Measurements from ENCODE around the gene AXIN1. TPM values are rescaled to one million over a fixed set of nuclear protein-coding genes. Genes with fewer than 3 reads are reported as not detected.

Gene AXIN1
- total and polyA plus RNA-seq, 4 donors, result 8.5 to 24.0 (median 21.7) TPM

DNA sequence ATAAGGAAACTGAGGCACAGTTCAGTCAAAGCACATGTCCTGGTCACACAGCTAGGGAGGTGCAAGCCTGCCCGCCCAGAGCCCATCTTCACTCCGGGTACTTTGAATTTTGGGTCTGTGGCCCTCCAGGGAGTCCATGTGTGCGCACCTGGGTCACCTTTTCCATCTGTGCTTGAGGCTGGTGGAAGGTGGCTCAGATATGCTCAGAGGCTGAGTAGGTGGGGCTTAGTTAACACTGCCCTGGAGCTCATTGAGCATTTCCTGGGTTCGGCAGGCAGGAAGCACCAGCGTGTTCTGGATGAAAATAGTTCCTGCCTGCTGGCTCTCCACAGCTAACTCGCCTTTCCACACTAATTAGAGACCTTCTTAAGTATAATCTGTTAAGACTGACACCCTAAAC, 98.7 kb downstream of the AXIN1 start:
- WGBS (ENCODE audit: insufficient coverage), result 84% methylated on average over 5 of the region's 6 CpGs
- Histone ChIP-seq H3K4me1 (ENCODE audit: control insufficient read depth, insufficient read depth, low read length) (no peaks in the 10 kb centered on the region), H3K27ac (ENCODE audit: low read depth, low read length) (no peak overlapping the region), H3K9me3 (ENCODE audit: control insufficient read depth, insufficient read depth, low read length) (no peaks in the 10 kb centered on the region), H3K4me3 (ENCODE audit: low read depth, low read length) (no peak overlapping the region), H3K27me3 (ENCODE audit: control insufficient read depth, insufficient read depth, low read length) (no peaks in the 10 kb centered on the region), H3K36me3 (ENCODE audit: control insufficient read depth, insufficient read depth, low read length) (peaks cover 71% of the 10 kb centered on the region)
- DNase-seq (ENCODE audit: low read depth in 4 of 6, low spot score in 6 of 6), result no peak

GRCh38 chr16:252366-253337, 99.9 kb downstream of the AXIN1 start:
- WGBS (ENCODE audit: insufficient coverage), result 94% methylated on average over 15 of the region's 30 CpGs
- no peak overlapping the region for H3K27ac ChIP-seq (ENCODE audit: low read depth, low read length)

DNA sequence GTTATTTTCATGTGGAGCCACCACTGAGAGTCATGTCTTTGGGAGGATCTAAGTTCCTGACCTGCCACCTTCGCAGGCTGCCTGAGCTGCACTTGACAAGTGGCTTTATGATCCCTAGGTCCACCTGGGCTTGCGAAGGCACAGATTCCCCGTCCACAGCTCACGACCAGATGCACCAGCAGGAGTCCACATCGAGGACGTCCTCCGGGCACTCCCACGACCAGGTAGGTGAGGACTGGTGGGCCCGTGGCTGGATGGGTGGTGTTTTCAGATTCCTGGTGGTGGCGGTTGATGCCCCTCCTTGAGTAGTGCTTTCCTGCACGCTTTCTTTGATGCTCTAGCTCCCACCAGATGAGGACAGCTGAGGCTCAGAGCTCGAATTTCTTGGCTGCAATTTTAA, 103.1 kb downstream of the AXIN1 start:
- no peaks in the 10 kb centered on the region for H3K27me3 ChIP-seq (ENCODE audit: control insufficient read depth, insufficient read depth, low read length)
- no peaks in the 10 kb centered on the region for H3K9me3 ChIP-seq (ENCODE audit: control insufficient read depth, insufficient read depth, low read length)
- DNase-seq (ENCODE audit: low read depth in 4 of 6, low spot score in 6 of 6), result no peak
- H3K36me3 ChIP-seq (ENCODE audit: control insufficient read depth, insufficient read depth, low read length), result peaks cover 48% of the 10 kb centered on the region
- H3K27ac ChIP-seq (ENCODE audit: low read depth, low read length), result no peak overlapping the region
- 92% methylated on average over 10 of the region's 12 CpGs for WGBS (ENCODE audit: insufficient coverage)
- no peaks in the 10 kb centered on the region for H3K4me1 ChIP-seq (ENCODE audit: control insufficient read depth, insufficient read depth, low read length)
- H3K4me3 ChIP-seq (ENCODE audit: low read depth, low read length), result no peak overlapping the region

More at GRCh38 chr16:252366-253337, 99.9 kb downstream of the AXIN1 start:
- Histone ChIP-seq H3K4me1 (ENCODE audit: control insufficient read depth, insufficient read depth, low read length) (no peaks in the 10 kb centered on the region), H3K27me3 (ENCODE audit: control insufficient read depth, insufficient read depth, low read length) (no peaks in the 10 kb centered on the region), H3K36me3 (ENCODE audit: control insufficient read depth, insufficient read depth, low read length) (peaks cover 65% of the 10 kb centered on the region), H3K4me3 (ENCODE audit: low read depth, low read length) (no peak overlapping the region), H3K9me3 (ENCODE audit: control insufficient read depth, insufficient read depth, low read length) (no peaks in the 10 kb centered on the region)
- DNase-seq (ENCODE audit: low read depth in 4 of 6, low spot score in 6 of 6), result no peak

DNA sequence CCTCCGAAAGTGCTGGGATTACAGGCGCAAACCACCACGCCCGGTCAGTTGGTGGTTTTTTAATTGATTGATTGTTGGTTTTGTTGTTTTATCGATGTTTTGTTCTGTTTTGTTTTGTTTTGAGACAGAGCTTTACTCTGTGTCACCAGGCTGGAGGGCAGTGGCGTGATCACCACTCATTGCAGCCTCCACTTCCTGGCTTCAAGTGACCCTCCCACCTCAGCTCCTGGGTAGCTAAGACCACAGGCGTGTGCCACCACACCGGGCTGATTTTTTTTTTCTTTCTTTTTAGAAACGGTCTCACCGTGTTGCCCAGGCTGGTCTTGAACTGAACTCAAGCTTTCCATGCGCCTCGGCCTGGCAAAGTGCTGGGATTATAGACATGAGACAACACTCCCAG, 105.5 kb downstream of the AXIN1 start:
- H3K4me1 ChIP-seq (ENCODE audit: control insufficient read depth, insufficient read depth, low read length), result no peaks in the 10 kb centered on the region
- H3K27ac ChIP-seq (ENCODE audit: low read depth, low read length), result no peak overlapping the region
- DNase-seq (ENCODE audit: low read depth in 4 of 6, low spot score in 6 of 6), result no peak
- 96% methylated on average over 5 of the region's 12 CpGs for WGBS (ENCODE audit: insufficient coverage)
- H3K4me3 ChIP-seq (ENCODE audit: low read depth, low read length), result no peak overlapping the region
- no peaks in the 10 kb centered on the region for H3K9me3 ChIP-seq (ENCODE audit: control insufficient read depth, insufficient read depth, low read length)
- peaks cover 32% of the 10 kb centered on the region for H3K36me3 ChIP-seq (ENCODE audit: control insufficient read depth, insufficient read depth, low read length)
- H3K27me3 ChIP-seq (ENCODE audit: control insufficient read depth, insufficient read depth, low read length), result no peaks in the 10 kb centered on the region

DNA sequence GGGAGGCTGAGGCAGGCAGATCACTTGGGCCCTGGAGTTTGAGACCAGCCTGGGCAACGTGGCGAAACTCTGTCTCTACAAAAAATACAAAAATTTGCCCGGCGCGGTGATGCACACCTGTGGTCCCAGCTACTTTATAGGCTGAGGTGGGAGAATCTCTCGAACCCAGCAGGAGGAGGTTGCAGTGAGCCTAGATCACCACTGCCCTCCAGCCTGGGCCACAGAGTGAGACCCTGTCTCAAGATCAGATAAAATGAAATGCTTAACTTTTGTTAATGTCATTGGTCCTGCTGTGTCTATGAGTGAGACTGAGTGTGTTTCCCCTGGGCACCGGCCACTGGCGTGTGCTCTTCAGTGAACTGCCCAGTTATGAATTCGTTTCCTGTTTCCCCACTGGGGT, 107.4 kb downstream of the AXIN1 start:
- H3K27ac ChIP-seq (ENCODE audit: low read depth, low read length), result no peak overlapping the region
- no peak for DNase-seq (ENCODE audit: low read depth in 4 of 6, low spot score in 6 of 6)
- H3K36me3 ChIP-seq (ENCODE audit: control insufficient read depth, insufficient read depth, low read length), result peaks cover 18% of the 10 kb centered on the region
- no peaks in the 10 kb centered on the region for H3K4me1 ChIP-seq (ENCODE audit: control insufficient read depth, insufficient read depth, low read length)
- H3K27me3 ChIP-seq (ENCODE audit: control insufficient read depth, insufficient read depth, low read length), result no peaks in the 10 kb centered on the region
- H3K4me3 ChIP-seq (ENCODE audit: low read depth, low read length), result no peak overlapping the region
- WGBS (ENCODE audit: insufficient coverage), result 94% methylated on average over 7 of the region's 9 CpGs
- H3K9me3 ChIP-seq (ENCODE audit: control insufficient read depth, insufficient read depth, low read length), result no peaks in the 10 kb centered on the region

DNA sequence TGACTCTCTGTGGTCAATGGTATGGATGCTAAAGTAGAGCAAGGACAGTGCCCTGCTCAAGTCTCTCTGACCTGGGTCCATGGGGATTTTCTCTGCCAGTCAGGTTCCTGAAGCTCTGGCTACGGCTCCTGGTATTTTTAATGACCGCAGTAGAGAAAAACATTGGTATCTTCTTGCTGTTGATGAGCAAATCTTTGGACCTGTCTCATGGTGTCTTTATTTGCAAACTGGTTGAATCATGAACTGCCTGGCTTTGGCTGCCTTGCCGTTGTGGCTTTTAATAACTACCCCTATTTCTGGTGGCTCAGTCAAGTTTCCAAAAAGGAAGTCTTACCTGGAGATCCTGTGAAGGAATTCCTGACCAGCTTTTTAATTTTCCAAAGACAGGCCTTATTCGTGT, 109.2 kb downstream of the AXIN1 start:
- H3K27ac ChIP-seq (ENCODE audit: low read depth, low read length), result no peak overlapping the region
- no peak for DNase-seq (ENCODE audit: low read depth in 4 of 6, low spot score in 6 of 6)
- no peaks in the 10 kb centered on the region for H3K9me3 ChIP-seq (ENCODE audit: control insufficient read depth, insufficient read depth, low read length)
- 100% methylated on average over 2 of the region's 4 CpGs for WGBS (ENCODE audit: insufficient coverage)
- peaks cover 8% of the 10 kb centered on the region for H3K36me3 ChIP-seq (ENCODE audit: control insufficient read depth, insufficient read depth, low read length)
- no peaks in the 10 kb centered on the region for H3K27me3 ChIP-seq (ENCODE audit: control insufficient read depth, insufficient read depth, low read length)
- H3K4me1 ChIP-seq (ENCODE audit: control insufficient read depth, insufficient read depth, low read length), result no peaks in the 10 kb centered on the region
- no peak overlapping the region for H3K4me3 ChIP-seq (ENCODE audit: low read depth, low read length)

DNA sequence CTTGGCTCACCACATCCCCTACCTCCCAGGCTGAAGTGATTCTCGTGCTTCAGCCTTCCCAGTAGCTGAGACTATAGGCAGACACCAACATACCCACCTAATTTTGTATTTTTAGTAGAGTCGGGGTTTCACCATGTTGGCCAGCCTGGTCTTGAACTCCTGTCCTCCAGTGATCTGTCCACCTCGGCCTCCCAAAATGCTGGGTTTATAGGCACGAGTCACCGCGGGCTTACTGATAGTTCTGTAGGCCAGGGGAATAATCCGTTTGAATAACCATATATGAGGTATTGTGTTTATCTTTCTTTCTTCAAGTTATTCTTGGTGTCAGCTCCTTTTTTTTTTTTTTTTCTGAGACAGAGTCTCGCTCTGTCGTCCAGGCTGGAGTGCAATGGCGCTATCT, 110.2 kb downstream of the AXIN1 start:
- H3K9me3 ChIP-seq (ENCODE audit: control insufficient read depth, insufficient read depth, low read length), result no peaks in the 10 kb centered on the region
- no peaks in the 10 kb centered on the region for H3K4me1 ChIP-seq (ENCODE audit: control insufficient read depth, insufficient read depth, low read length)
- WGBS (ENCODE audit: insufficient coverage), result no CpG with 5 or more reads among the region's 10 CpGs
- peaks cover 8% of the 10 kb centered on the region for H3K36me3 ChIP-seq (ENCODE audit: control insufficient read depth, insufficient read depth, low read length)
- H3K27ac ChIP-seq (ENCODE audit: low read depth, low read length), result no peak overlapping the region
- H3K27me3 ChIP-seq (ENCODE audit: control insufficient read depth, insufficient read depth, low read length), result no peaks in the 10 kb centered on the region
- no peak overlapping the region for H3K4me3 ChIP-seq (ENCODE audit: low read depth, low read length)
- DNase-seq (ENCODE audit: low read depth in 4 of 6, low spot score in 6 of 6), result no peak

- H3K9me3 ChIP-seq (ENCODE audit: control insufficient read depth, insufficient read depth, low read length), result no peaks in the 10 kb centered on the region
- H3K27ac ChIP-seq (ENCODE audit: low read depth, low read length), result no peak overlapping the region
- peaks cover 5% of the 10 kb centered on the region for H3K4me1 ChIP-seq (ENCODE audit: control insufficient read depth, insufficient read depth, low read length)
- H3K27me3 ChIP-seq (ENCODE audit: control insufficient read depth, insufficient read depth, low read length), result no peaks in the 10 kb centered on the region
- no peak for DNase-seq (ENCODE audit: low read depth in 4 of 6, low spot score in 6 of 6)
- WGBS (ENCODE audit: insufficient coverage), result no CpG with 5 or more reads among the region's 8 CpGs
- H3K36me3 ChIP-seq (ENCODE audit: control insufficient read depth, insufficient read depth, low read length), result peaks cover 4% of the 10 kb centered on the region
- no peak overlapping the region for H3K4me3 ChIP-seq (ENCODE audit: low read depth, low read length)
Observed at GRCh38 chr16:240559-240958, 112.0 kb downstream of the AXIN1 start.

- DNase-seq (ENCODE audit: low read depth in 4 of 6, low spot score in 6 of 6), result peak in 3 of 6 donors; percentile 3 to 61 (median 5)
- 50% methylated on average over 1 of the region's 3 CpGs for WGBS (ENCODE audit: insufficient coverage)
- peak overlapping the region; percentile 57 for H3K27ac ChIP-seq (ENCODE audit: low read depth, low read length)
Observed at GRCh38 chr16:239948-240277, 112.6 kb downstream of the AXIN1 start.

More at GRCh38 chr16:239948-240277, 112.6 kb downstream of the AXIN1 start:
- H3K36me3 ChIP-seq (ENCODE audit: control insufficient read depth, insufficient read depth, low read length), result peaks cover 1% of the 10 kb centered on the region
- no peaks in the 10 kb centered on the region for H3K27me3 ChIP-seq (ENCODE audit: control insufficient read depth, insufficient read depth, low read length)
- peaks cover 11% of the 10 kb centered on the region for H3K4me1 ChIP-seq (ENCODE audit: control insufficient read depth, insufficient read depth, low read length)
- no peaks in the 10 kb centered on the region for H3K9me3 ChIP-seq (ENCODE audit: control insufficient read depth, insufficient read depth, low read length)
- no peak overlapping the region for H3K4me3 ChIP-seq (ENCODE audit: low read depth, low read length)
